ENCODE results near the gene MLC1.

MLC1 gene

DNA sequence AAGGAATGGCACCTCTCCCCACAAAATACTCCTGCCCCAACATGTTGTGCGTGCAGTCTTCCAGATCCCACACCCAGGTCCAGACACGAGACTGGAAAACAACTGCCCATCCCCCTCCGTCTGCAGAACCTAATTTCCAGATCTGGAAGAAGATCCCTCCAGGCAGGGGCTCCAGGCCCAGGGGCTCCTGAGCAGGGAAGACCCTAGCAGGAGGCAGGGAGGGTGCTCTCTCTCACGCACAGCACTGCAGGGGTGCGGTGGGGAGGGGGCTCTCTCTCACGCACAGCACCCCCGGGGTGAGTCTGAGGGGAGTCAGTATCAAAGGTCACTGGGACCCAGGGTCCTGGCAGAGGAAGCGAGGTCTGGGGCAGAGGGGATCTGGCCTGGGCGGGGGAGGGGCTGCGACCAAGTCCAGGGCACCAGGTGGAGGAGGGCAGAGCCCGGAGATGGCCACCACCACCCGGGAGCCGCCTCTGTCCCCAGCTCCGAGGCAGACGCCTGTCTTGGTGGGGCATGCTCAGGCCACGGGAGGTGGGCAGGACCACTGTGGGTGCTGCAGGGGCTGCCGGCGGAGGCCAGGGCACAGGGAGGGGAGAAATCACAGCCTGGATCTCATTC is 1.7 kb downstream of the MLC1 start:
- H3K27me3 ChIP-seq (ENCODE audit: control insufficient read depth, insufficient read depth, low read length): peaks cover 25% of the 10 kb centered on the region
- no peaks in the 10 kb centered on the region for H3K36me3 ChIP-seq (ENCODE audit: insufficient read depth, low read length)
- no peak overlapping the region for H3K4me3 ChIP-seq (ENCODE audit: low read length)
- H3K4me1 ChIP-seq (ENCODE audit: control insufficient read depth, insufficient read depth, low read length): no peaks in the 10 kb centered on the region
- H3K9me3 ChIP-seq (replicated peaks; ENCODE audit: low read length): no peaks in the 10 kb centered on the region
- H3K4me2 ChIP-seq (ENCODE audit: low read length): no peak overlapping the region
- no peak overlapping the region for H3K9ac ChIP-seq (ENCODE audit: low read depth, low read length)

GRCh38 chr22:50082961-50083461 is 2.2 kb downstream of the MLC1 start:
- H3K4me2 ChIP-seq (ENCODE audit: low read length): no peak overlapping the region
- H3K9me3 ChIP-seq (replicated peaks; ENCODE audit: low read length): no peaks in the 10 kb centered on the region
- no peaks in the 10 kb centered on the region for H3K4me1 ChIP-seq (ENCODE audit: control insufficient read depth, insufficient read depth, low read length)
- H3K36me3 ChIP-seq (ENCODE audit: insufficient read depth, low read length): no peaks in the 10 kb centered on the region
- peaks cover 25% of the 10 kb centered on the region for H3K27me3 ChIP-seq (ENCODE audit: control insufficient read depth, insufficient read depth, low read length)
- no peak overlapping the region for H3K9ac ChIP-seq (ENCODE audit: low read depth, low read length)
- no peak overlapping the region for H3K4me3 ChIP-seq (ENCODE audit: low read length)

DNA sequence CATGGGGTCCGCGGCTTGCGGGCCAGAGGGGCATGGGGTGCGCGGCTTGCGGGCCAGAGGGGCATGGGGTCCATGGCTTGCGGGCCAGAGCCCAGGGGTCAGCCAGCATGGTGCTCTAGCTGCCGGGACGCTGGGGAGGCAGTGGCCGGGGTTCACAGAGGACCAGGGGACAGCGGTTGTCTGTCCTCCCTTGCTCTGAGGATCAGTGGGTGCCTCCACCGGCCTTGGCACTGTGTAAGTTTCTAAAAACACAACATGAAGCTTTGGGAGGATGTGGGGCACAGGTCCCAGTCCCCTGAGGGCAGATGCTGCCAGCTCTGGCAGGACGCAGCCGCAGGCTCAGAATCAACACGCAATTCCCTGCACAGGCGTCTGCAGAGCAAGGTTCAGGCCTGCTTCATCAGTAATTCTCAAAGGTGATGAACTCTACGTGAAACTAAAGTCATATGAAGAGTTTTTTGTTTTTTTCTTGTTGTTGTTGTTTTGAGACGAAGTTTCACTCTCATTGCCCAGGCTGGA is 3.0 kb downstream of the MLC1 start:
- H3K27me3 ChIP-seq (ENCODE audit: control insufficient read depth, insufficient read depth, low read length): peaks cover 27% of the 10 kb centered on the region
- H3K4me3 ChIP-seq (ENCODE audit: low read length): no peak overlapping the region
- no peak overlapping the region for H3K4me2 ChIP-seq (ENCODE audit: low read length)
- no peak overlapping the region for H3K9ac ChIP-seq (ENCODE audit: low read depth, low read length)
- no peaks in the 10 kb centered on the region for H3K36me3 ChIP-seq (ENCODE audit: insufficient read depth, low read length)
- no peaks in the 10 kb centered on the region for H3K4me1 ChIP-seq (ENCODE audit: control insufficient read depth, insufficient read depth, low read length)
- H3K9me3 ChIP-seq (replicated peaks; ENCODE audit: low read length): no peaks in the 10 kb centered on the region

DNA sequence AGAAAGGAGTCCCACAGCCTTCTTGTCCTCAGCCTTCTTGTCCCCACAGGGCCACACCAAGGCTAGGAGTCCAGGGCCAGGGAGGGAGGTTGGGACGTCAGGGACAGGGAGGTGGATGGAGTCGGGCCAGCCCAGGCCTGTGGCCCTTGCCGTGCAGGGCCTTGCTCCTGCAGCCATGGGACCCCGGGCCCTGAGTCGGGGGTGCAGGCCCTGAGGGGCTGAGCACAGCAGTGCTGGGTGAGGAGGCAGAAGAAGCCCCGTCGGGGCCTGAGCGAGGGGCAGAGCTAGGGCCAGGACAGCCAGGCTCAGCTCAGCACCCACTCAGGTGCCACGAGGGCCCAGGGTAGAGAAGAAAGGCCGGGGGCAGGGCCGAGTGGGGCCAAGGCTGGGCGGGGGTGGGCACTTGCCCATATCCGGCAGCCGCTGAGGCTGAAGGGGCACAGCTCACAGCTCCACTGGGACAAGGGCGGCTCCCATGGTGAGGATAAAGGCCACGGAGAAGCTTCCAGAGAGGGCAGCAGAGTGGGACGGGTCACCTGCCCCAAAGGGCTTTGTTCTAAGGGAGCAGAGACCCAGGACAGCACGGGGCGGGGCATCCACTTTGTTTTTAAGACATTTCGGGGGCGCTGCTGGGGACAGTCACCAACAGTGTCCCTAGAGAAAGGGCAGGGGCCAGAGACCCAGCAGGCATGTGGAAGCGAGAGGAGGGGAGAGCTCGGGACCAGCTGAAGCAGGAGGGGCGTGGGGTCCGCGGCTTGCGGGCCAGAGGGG is 3.6 kb downstream of the MLC1 start:
- no peaks in the 10 kb centered on the region for H3K36me3 ChIP-seq (ENCODE audit: insufficient read depth, low read length)
- no peak overlapping the region for H3K4me2 ChIP-seq (ENCODE audit: low read length)

GRCh38 chr22:50080077-50080465 is 5.2 kb downstream of the MLC1 start:
- H3K4me3 ChIP-seq (ENCODE audit: low read length): no peak overlapping the region
- peaks cover 29% of the 10 kb centered on the region for H3K27me3 ChIP-seq (ENCODE audit: control insufficient read depth, insufficient read depth, low read length)
- no peak overlapping the region for H3K9ac ChIP-seq (ENCODE audit: low read depth, low read length)
- H3K9me3 ChIP-seq (replicated peaks; ENCODE audit: low read length): no peaks in the 10 kb centered on the region
- no peak overlapping the region for H3K4me2 ChIP-seq (ENCODE audit: low read length)
- H3K4me1 ChIP-seq (ENCODE audit: control insufficient read depth, insufficient read depth, low read length): no peaks in the 10 kb centered on the region
- H3K36me3 ChIP-seq (ENCODE audit: insufficient read depth, low read length): no peaks in the 10 kb centered on the region

More for the DNA sequence above, 3.6 kb downstream of the MLC1 start:
- no peaks in the 10 kb centered on the region for H3K4me1 ChIP-seq (ENCODE audit: control insufficient read depth, insufficient read depth, low read length)
- no peak overlapping the region for H3K9ac ChIP-seq (ENCODE audit: low read depth, low read length)
- H3K27me3 ChIP-seq (ENCODE audit: control insufficient read depth, insufficient read depth, low read length): peaks cover 24% of the 10 kb centered on the region
- H3K4me3 ChIP-seq (ENCODE audit: low read length): no peak overlapping the region
- H3K9me3 ChIP-seq (replicated peaks; ENCODE audit: low read length): no peaks in the 10 kb centered on the region

DNA sequence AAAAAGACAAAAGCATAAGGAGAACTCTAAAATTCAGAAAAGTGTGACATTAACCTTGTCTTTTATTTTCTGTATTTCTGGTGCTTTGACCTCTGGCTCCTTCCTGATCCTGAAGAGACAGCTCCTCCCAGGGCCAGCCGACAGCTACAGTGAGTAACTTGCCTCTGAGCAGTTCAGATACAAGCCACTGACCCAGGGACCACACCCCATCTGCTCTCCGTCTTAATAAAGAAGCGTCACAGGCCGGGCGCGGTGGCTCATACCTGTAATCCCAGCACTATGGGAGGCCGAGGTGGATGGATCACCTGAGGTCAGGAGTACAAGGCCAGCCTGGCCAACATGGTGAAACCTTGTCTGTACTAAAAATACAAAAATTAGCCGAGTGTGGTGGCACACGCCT is 6.5 kb downstream of the MLC1 start:
- H3K36me3 ChIP-seq (ENCODE audit: insufficient read depth, low read length): no peaks in the 10 kb centered on the region
- no peaks in the 10 kb centered on the region for H3K9me3 ChIP-seq (replicated peaks; ENCODE audit: low read length)
- no peaks in the 10 kb centered on the region for H3K4me1 ChIP-seq (ENCODE audit: control insufficient read depth, insufficient read depth, low read length)
- H3K9ac ChIP-seq (ENCODE audit: low read depth, low read length): no peak overlapping the region
- H3K4me2 ChIP-seq (ENCODE audit: low read length): no peak overlapping the region
- H3K4me3 ChIP-seq (ENCODE audit: low read length): no peak overlapping the region
- H3K27me3 ChIP-seq (ENCODE audit: control insufficient read depth, insufficient read depth, low read length): peaks cover 38% of the 10 kb centered on the region

DNA sequence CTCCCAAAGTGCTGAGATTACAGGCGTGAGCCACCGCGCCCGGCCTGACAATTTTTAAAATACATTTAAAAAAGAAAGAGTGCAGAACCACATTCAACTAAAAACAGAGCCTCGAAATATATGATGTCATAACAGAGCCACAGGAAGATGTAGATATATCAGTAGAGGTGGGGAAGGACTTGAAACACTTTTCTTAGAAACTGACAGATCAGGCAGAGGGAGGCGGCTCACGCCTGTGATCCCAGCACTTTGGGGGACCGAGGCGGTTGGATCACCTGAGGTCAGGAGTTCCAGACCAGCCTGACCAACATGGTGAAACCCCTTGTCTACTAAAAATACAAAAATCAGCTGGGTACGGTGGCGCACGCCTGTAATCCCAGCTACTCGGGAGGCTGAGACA is 7.0 kb downstream of the MLC1 start:
- Histone ChIP-seq H3K9ac (ENCODE audit: low read depth, low read length) (no peak overlapping the region), H3K4me3 (ENCODE audit: low read length) (no peak overlapping the region), H3K36me3 (ENCODE audit: insufficient read depth, low read length) (no peaks in the 10 kb centered on the region), H3K9me3 (replicated peaks; ENCODE audit: low read length) (no peaks in the 10 kb centered on the region), H3K4me1 (ENCODE audit: control insufficient read depth, insufficient read depth, low read length) (no peaks in the 10 kb centered on the region), H3K27me3 (ENCODE audit: control insufficient read depth, insufficient read depth, low read length) (peaks cover 38% of the 10 kb centered on the region), H3K4me2 (ENCODE audit: low read length) (no peak overlapping the region)

DNA sequence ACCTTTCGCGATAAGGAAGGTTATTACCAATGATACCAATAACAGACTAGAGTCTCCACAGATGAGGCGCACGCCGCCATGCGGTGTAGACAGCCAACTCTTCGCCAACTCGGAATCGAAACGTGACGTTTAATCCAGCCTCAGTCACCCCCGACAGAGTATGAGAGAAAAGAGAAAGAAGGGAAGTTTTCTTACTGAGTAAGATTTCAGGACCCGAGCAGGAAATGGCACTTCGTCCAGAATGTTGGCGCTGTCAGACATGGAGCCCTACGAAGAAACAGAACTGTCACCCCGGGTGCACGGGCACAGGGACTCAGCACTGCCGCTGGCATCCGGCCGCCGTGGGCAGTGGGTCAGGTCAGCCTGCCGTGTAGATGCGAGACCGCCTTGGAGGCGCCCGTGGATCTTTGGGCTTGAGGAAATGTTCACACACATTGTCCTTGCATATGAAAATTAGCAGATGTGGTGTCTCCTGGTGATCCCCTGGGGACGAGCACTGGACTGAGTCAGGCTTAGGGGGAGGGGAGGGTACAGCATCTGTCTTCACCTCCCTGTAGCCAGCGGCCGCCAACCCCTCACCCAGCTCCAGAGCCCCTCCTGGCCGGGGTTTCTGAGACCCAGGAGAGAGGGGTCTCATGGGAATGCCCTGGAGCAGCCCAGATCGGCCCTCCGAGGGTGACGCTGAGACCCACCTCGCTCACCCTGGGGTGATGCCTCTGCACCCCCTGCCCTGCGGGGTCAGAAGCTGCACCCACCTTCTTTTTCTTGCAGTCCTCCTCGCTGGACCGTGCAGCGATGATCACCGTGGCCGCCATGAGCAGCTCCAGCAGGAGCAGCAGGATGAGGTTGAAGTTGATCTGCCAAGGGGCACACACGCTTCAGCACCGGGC is 8.3 kb downstream of the MLC1 start:
- Histone ChIP-seq H3K36me3 (ENCODE audit: insufficient read depth, low read length) (no peaks in the 10 kb centered on the region), H3K9me3 (replicated peaks; ENCODE audit: low read length) (no peaks in the 10 kb centered on the region), H3K4me2 (ENCODE audit: low read length) (no peak overlapping the region), H3K4me3 (ENCODE audit: low read length) (no peak overlapping the region), H3K27me3 (ENCODE audit: control insufficient read depth, insufficient read depth, low read length) (peaks cover 30% of the 10 kb centered on the region), H3K9ac (ENCODE audit: low read depth, low read length) (no peak overlapping the region), H3K4me1 (ENCODE audit: control insufficient read depth, insufficient read depth, low read length) (no peaks in the 10 kb centered on the region)

DNA sequence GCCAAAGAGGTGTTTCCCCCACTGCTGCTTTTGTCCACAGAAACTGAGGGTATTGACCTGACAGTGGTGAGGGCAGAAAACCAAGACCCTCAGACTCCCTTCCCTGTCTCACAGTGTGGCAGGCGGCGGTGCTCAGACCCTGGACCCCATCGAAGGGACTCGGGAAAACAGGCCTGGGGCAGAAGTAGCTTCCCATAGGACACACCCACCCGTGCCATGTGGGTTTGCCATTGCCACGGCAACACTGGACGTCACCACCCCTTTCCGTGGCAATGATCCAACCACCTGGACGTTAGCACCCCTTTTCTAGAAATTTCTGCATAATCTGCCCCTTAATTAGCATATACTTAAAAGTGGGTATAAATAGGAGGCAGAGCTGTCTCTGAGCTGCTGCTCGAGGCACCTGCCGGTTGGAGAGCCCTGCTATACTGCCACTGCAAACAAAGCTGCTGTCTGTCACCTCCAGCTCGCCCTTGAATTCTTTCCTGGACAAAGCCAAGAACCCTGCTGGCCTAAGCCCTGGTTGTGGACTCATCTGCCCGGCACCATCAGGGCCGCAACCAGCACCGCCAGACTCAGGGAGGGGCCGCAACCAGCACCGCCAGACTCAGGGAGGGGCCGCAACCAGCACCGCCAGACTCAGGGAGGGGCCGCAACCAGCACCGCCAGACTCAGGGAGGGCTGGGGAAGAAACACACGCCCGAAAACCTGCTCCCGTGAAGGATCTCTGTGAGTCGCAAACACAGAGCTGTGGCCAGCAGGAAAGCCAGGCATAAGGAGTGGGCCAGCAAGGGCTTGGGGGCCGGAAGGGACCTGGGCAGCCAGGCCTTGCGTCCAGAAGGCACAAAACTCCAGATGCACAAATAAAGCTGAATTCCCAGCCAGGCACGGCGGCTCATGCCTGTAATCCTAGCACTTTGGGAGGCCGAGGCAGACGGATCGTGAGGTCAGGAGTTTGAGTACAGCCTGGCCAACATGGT is 10.4 kb downstream of the MLC1 start:
- H3K4me2 ChIP-seq (ENCODE audit: low read length): no peak overlapping the region
- no peaks in the 10 kb centered on the region for H3K4me1 ChIP-seq (ENCODE audit: control insufficient read depth, insufficient read depth, low read length)
- H3K4me3 ChIP-seq (ENCODE audit: low read length): no peak overlapping the region
- no peak overlapping the region for H3K9ac ChIP-seq (ENCODE audit: low read depth, low read length)
- H3K9me3 ChIP-seq (replicated peaks; ENCODE audit: low read length): no peaks in the 10 kb centered on the region
- peaks cover 27% of the 10 kb centered on the region for H3K27me3 ChIP-seq (ENCODE audit: control insufficient read depth, insufficient read depth, low read length)
- H3K36me3 ChIP-seq (ENCODE audit: insufficient read depth, low read length): no peaks in the 10 kb centered on the region

GRCh38 chr22:50074056-50074455 is 11.2 kb downstream of the MLC1 start:
- no peaks in the 10 kb centered on the region for H3K4me1 ChIP-seq (ENCODE audit: control insufficient read depth, insufficient read depth, low read length)
- H3K9ac ChIP-seq (ENCODE audit: low read depth, low read length): no peak overlapping the region
- no peak overlapping the region for H3K4me2 ChIP-seq (ENCODE audit: low read length)
- no peak overlapping the region for H3K4me3 ChIP-seq (ENCODE audit: low read length)
- H3K27me3 ChIP-seq (ENCODE audit: control insufficient read depth, insufficient read depth, low read length): peaks cover 24% of the 10 kb centered on the region
- H3K36me3 ChIP-seq (ENCODE audit: insufficient read depth, low read length): no peaks in the 10 kb centered on the region
- H3K9me3 ChIP-seq (replicated peaks; ENCODE audit: low read length): no peaks in the 10 kb centered on the region
